ENCODE data around the gene ADPGK.

ADPGK gene

DNA sequence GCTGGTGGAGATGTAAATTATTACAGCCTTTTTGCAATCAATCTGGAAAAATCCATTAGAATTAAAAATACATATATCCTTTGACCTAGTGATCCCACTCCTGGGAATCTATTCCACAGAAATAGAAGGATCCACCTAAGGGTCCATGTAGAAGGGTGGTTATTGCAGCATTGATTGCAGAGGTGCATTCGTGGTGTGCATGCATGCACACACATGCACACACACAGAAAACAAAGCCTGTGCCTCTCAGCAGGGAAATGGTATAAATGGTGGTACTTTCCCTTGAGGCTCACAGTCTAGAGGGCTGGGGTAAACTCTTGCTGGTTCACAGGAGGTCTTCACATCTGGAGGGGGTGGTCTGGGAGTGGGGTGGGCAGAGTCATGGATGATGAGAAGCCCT, 19.4 kb upstream of the ADPGK start:
- Histone ChIP-seq H3K9me3 (ENCODE audit: control insufficient read depth in 2 of 2, low read length in 2 of 2) (no peaks in the 10 kb centered on the region), H3K9ac (ENCODE audit: low read length in 2 of 2) (no peak overlapping the region), H3K36me3 (ENCODE audit: control insufficient read depth in 2 of 2, insufficient read depth in 2 of 2, low read length in 2 of 2) (no peaks in the 10 kb centered on the region), H3K4me1 (ENCODE audit: control insufficient read depth, insufficient read depth, low read length) (no peaks in the 10 kb centered on the region), H3K27me3 (ENCODE audit: control insufficient read depth in 1 of 2, insufficient read depth in 2 of 2, low read length in 2 of 2) (peaks cover 0 to 4% of the 10 kb centered on the region in 2 donors), H3K4me3 (ENCODE audit: low read length in 2 of 2) (no peak overlapping the region), H3K27ac (ENCODE audit: low read length) (no peak overlapping the region)

DNA sequence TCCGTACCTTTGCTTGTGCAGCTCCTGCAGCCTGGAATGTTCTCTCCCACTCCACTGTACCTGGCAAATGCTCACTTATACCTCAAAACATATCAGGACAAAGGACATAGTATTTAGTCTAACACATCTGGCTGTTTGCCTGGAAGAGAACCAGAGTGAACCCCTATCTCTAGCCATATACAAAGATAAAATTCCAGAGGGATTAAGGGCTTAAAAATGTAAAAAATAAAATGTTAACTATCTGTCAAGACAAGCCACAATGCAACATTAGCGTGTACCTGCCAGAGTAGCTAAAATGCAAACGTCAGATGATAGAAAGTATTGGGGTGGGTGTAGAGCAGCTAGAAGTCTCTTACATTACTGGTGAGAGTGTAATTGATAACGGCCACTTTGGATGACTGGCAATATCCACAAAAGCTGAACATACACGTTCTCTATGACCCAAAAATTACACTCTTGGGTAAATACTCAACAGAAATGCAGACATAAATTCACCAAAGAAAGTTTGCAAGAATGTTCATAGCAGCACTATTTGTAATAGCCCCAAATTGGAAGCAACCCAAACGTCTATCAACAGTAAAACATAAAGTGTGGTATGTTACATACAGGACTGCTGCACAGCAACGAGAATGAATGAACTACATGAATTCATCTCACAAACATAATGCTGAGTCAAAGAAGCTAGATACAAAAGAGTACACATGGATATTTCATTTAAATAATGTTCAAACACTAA, 18.2 kb upstream of the ADPGK start:
- Histone ChIP-seq H3K9ac (ENCODE audit: low read length in 2 of 2) (no peak overlapping the region), H3K4me3 (ENCODE audit: low read length in 2 of 2) (no peak overlapping the region), H3K4me1 (ENCODE audit: control insufficient read depth, insufficient read depth, low read length) (peaks cover 5% of the 10 kb centered on the region), H3K9me3 (ENCODE audit: control insufficient read depth in 2 of 2, low read length in 2 of 2) (no peaks in the 10 kb centered on the region), H3K36me3 (ENCODE audit: control insufficient read depth in 2 of 2, insufficient read depth in 2 of 2, low read length in 2 of 2) (no peaks in the 10 kb centered on the region), H3K27me3 (ENCODE audit: control insufficient read depth in 1 of 2, insufficient read depth in 2 of 2, low read length in 2 of 2) (peaks cover 0 to 4% of the 10 kb centered on the region in 2 donors), H3K27ac (ENCODE audit: low read length) (no peak overlapping the region)

DNA sequence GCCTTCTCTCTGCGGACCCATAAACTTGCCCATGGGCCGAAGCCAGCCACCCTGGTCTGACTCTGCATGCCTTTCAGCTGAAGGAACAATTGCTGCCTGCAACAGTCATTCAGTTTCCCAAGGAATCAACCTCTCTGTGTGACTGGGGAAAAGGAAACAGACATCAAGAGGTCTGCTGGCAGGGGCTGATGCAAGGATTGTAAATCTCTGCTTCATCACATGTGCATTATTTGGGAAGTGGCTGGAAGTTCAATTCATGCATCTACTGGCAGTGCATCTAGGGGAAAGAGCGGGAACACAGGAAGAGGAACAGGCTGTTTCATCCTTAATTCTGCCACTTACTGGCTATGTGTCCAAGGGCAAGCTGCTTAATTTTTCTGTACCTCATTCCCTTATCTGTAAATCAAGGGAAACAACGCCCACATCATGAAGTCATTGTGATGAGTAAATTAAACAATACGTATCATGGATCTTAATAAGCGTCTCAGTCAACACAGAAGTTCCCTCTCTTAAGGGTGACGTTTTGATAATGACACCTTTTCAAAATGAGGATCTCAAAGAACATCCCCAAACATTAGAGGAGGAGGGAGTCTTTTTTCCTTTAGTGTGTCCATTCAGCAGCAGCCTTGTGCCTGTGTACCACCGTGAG, 17.4 kb upstream of the ADPGK start:
- Histone ChIP-seq H3K9me3 (ENCODE audit: control insufficient read depth in 2 of 2, low read length in 2 of 2) (no peaks in the 10 kb centered on the region), H3K27me3 (ENCODE audit: control insufficient read depth in 1 of 2, insufficient read depth in 2 of 2, low read length in 2 of 2) (peaks cover 0 to 7% of the 10 kb centered on the region in 2 donors), H3K9ac (ENCODE audit: low read length in 2 of 2) (no peak overlapping the region), H3K27ac (ENCODE audit: low read length) (no peak overlapping the region), H3K36me3 (ENCODE audit: control insufficient read depth in 2 of 2, insufficient read depth in 2 of 2, low read length in 2 of 2) (no peaks in the 10 kb centered on the region), H3K4me3 (ENCODE audit: low read length in 2 of 2) (no peak overlapping the region), H3K4me1 (ENCODE audit: control insufficient read depth, insufficient read depth, low read length) (peaks cover 9% of the 10 kb centered on the region)

DNA sequence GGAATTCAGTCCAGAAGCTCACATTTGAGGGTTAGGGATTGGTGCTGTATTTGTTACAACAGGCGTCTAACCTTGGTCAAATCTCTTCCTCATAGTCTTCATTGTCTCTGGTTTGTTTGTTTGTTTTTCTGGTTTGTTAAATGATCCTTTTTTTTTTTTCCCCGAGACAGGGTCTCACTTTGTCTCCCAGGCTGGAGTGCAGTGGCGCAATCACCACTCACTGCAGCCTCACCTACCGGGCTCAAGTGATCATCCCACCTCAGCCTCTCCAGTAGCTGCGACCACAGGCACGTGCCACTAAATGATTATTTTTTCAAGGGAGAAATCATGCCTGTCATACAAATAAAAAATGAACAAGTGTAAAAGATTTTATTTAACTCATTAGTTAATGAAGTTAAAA, 14.3 kb upstream of the ADPGK start:
- Histone ChIP-seq H3K27me3 (ENCODE audit: control insufficient read depth in 1 of 2, insufficient read depth in 2 of 2, low read length in 2 of 2) (peaks cover 0 to 5% of the 10 kb centered on the region in 2 donors), H3K9ac (ENCODE audit: low read length in 2 of 2) (no peak overlapping the region), H3K27ac (ENCODE audit: low read length) (no peak overlapping the region), H3K4me1 (ENCODE audit: control insufficient read depth, insufficient read depth, low read length) (peaks cover 9% of the 10 kb centered on the region), H3K36me3 (ENCODE audit: control insufficient read depth in 2 of 2, insufficient read depth in 2 of 2, low read length in 2 of 2) (no peaks in the 10 kb centered on the region), H3K4me3 (ENCODE audit: low read length in 2 of 2) (no peak overlapping the region), H3K9me3 (ENCODE audit: control insufficient read depth in 2 of 2, low read length in 2 of 2) (no peaks in the 10 kb centered on the region)

DNA sequence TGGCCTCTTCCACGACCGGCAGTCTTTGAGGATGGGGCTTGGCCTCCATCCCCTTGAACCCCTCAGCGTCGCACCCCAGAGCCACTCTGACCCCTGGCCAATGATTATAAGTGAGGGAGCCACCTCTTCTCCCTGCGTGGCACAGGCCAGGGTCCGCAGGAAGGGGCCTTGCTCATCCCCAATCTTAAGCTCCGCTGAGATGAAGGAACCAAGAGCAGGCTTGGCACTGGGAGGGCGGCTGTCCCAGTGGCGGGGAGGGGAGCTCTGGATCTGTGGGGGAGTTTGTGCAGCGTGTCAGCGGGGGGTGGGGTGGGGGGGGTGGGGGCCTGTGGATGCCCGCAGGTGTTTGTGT, 13.8 kb upstream of the ADPGK start:
- Histone ChIP-seq H3K27me3 (ENCODE audit: control insufficient read depth in 1 of 2, insufficient read depth in 2 of 2, low read length in 2 of 2) (peaks cover 0 to 5% of the 10 kb centered on the region in 2 donors), H3K4me3 (ENCODE audit: low read length in 2 of 2) (peak overlapping the region; percentile 75 to 77), H3K4me1 (ENCODE audit: control insufficient read depth, insufficient read depth, low read length) (peaks cover 9% of the 10 kb centered on the region), H3K9me3 (ENCODE audit: control insufficient read depth in 2 of 2, low read length in 2 of 2) (no peaks in the 10 kb centered on the region), H3K27ac (ENCODE audit: low read length) (no peak overlapping the region), H3K36me3 (ENCODE audit: control insufficient read depth in 2 of 2, insufficient read depth in 2 of 2, low read length in 2 of 2) (no peaks in the 10 kb centered on the region), H3K9ac (ENCODE audit: low read length in 2 of 2) (peak overlapping the region; percentile 29 to 35)

DNA sequence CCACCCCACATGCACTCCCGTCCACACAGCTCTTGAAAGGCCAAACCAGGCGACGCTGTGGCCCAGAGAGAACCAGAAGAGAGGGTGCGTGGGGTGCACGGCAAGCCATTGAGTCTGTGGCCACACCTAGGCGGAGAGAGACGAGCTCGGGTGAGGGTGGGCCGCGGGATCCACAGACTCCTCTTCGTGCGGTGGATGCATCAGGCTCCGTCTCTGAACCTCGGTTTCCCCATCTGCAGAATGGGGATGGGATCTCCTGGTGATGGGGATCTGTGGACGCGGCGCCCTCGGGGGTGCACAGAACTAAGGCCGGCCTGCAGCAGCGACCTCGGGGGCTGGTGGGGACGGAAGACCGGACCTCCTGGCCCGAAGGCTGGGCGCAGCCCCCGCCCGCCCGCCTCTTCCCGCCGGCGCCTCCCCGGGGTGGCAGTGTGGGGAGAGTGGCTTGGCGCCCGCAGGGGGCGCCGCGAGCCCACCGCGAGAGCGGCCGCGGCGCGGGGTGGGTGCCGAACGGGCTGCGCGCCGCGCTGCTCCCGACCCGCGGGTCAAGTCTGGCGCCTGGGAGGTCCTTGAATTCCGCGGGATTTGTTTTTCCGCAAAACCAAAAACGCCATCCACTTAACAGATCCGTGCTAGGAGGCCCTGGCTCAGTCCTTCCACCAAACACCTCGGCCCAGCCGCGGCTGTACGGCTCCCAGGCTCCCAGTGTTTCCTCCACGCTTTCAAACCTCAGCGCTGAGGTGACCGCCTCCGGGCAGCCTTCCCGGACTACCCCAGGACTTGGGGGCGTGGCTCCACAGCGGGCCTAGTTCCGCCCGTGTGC, 13.2 kb upstream of the ADPGK start:
- H3K27me3 ChIP-seq (ENCODE audit: control insufficient read depth in 1 of 2, insufficient read depth in 2 of 2, low read length in 2 of 2), result peaks cover 0 to 3% of the 10 kb centered on the region in 2 donors
- H3K9ac ChIP-seq (ENCODE audit: low read length in 2 of 2), result peak overlapping the region; percentile 29 to 35
- H3K9me3 ChIP-seq (ENCODE audit: control insufficient read depth in 2 of 2, low read length in 2 of 2), result no peaks in the 10 kb centered on the region
- peak overlapping the region; percentile 75 to 77 for H3K4me3 ChIP-seq (ENCODE audit: low read length in 2 of 2)
- H3K4me1 ChIP-seq (ENCODE audit: control insufficient read depth, insufficient read depth, low read length), result peaks cover 9% of the 10 kb centered on the region
- no peak overlapping the region for H3K27ac ChIP-seq (ENCODE audit: low read length)
- no peaks in the 10 kb centered on the region for H3K36me3 ChIP-seq (ENCODE audit: control insufficient read depth in 2 of 2, insufficient read depth in 2 of 2, low read length in 2 of 2)

DNA sequence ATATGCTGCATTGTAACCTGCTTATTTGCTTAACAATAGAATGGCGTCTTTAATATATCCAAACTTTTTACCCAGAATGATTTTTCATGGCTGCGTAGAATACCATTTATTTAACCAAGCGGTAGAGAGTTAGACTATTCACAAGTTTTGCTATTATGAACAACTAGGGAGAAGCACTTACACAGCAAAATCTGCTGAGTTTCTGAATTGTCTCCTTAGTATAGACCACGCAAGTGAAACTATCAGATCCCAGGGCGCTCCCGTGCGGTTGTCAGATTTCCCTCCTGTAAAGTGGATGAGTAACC, 12.6 kb upstream of the ADPGK start:
- H3K36me3 ChIP-seq (ENCODE audit: control insufficient read depth in 2 of 2, insufficient read depth in 2 of 2, low read length in 2 of 2), result no peaks in the 10 kb centered on the region
- H3K9me3 ChIP-seq (ENCODE audit: control insufficient read depth in 2 of 2, low read length in 2 of 2), result no peaks in the 10 kb centered on the region
- peaks cover 0 to 3% of the 10 kb centered on the region in 2 donors for H3K27me3 ChIP-seq (ENCODE audit: control insufficient read depth in 1 of 2, insufficient read depth in 2 of 2, low read length in 2 of 2)
- peak overlapping the region; percentile 36 to 77 for H3K4me3 ChIP-seq (ENCODE audit: low read length in 2 of 2)
- peaks cover 9% of the 10 kb centered on the region for H3K4me1 ChIP-seq (ENCODE audit: control insufficient read depth, insufficient read depth, low read length)
- H3K27ac ChIP-seq (ENCODE audit: low read length), result no peak overlapping the region
- H3K9ac ChIP-seq (ENCODE audit: low read length in 2 of 2), result no peak overlapping the region

DNA sequence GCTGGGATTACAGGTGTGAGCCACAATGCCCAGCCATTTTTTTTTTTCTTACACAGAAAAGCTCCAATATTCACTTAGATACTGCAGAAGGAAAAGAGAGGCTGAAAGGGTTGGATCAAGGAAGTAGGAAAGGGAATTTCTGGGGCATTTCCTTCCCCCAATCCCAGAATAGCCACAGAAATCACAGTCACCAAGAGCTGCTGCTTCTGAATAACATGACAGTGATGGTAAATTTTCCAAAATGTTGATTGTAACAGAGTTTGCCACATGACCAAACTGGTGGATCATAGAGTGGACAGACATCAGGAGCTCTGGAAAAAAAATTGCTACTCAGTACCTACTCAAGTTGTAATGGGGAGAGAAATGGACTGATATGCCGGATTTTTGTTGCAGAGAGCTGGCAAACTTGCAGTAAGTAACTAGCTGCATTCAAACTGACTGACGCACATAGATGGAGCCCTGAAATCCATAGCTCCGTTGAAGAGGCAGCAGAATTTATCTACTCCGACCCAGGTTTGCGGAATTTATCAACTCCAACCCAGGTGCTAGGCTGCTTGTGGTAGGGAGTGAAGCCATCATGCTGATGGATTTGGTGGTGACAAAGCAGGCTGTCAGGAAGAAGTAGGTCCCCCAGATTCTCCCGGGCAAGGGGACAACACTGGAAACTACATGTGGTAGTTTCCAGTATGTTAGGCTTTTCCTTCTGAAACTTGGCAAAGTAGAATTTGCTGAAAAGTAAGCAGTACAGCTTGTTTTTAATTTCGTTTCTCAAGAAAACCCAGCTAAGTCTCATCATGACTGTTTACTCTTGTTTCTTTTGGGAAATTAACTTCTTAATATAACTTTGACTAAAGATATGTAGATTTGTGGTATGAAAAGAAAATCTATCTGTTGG, 10.5 kb upstream of the ADPGK start:
- no peaks in the 10 kb centered on the region for H3K9me3 ChIP-seq (ENCODE audit: control insufficient read depth in 2 of 2, low read length in 2 of 2)
- peaks cover 9% of the 10 kb centered on the region for H3K4me1 ChIP-seq (ENCODE audit: control insufficient read depth, insufficient read depth, low read length)
- peaks cover 0 to 3% of the 10 kb centered on the region in 2 donors for H3K27me3 ChIP-seq (ENCODE audit: control insufficient read depth in 1 of 2, insufficient read depth in 2 of 2, low read length in 2 of 2)
- H3K27ac ChIP-seq (ENCODE audit: low read length), result no peak overlapping the region
- H3K36me3 ChIP-seq (ENCODE audit: control insufficient read depth in 2 of 2, insufficient read depth in 2 of 2, low read length in 2 of 2), result no peaks in the 10 kb centered on the region
- no peak overlapping the region for H3K4me3 ChIP-seq (ENCODE audit: low read length in 2 of 2)
- H3K9ac ChIP-seq (ENCODE audit: low read length in 2 of 2), result no peak overlapping the region

DNA sequence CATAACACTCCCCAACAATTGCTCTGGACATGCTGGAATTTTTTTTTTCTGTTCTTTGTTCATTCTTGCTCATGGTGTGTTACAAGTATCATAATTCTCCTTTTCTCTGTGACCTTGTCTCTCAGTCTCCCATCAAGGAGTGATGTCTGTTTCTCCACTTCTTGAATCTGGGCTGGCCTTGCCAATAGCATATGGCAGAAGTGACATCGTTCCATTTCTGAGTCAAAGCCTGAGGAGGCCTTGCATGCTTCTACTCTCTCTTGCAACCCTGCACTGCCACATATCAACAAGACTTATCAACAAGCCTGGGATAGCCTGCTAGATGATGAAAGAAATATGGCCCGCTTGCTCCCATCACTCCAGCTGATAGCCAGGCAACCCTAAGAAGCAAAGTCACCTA, 8.9 kb upstream of the ADPGK start:
- peaks cover 0 to 3% of the 10 kb centered on the region in 2 donors for H3K27me3 ChIP-seq (ENCODE audit: control insufficient read depth in 1 of 2, insufficient read depth in 2 of 2, low read length in 2 of 2)
- H3K9me3 ChIP-seq (ENCODE audit: control insufficient read depth in 2 of 2, low read length in 2 of 2), result no peaks in the 10 kb centered on the region
- H3K9ac ChIP-seq (ENCODE audit: low read length in 2 of 2), result no peak overlapping the region
- H3K4me3 ChIP-seq (ENCODE audit: low read length in 2 of 2), result no peak overlapping the region
- H3K27ac ChIP-seq (ENCODE audit: low read length), result no peak overlapping the region
- peaks cover 9% of the 10 kb centered on the region for H3K4me1 ChIP-seq (ENCODE audit: control insufficient read depth, insufficient read depth, low read length)
- no peaks in the 10 kb centered on the region for H3K36me3 ChIP-seq (ENCODE audit: control insufficient read depth in 2 of 2, insufficient read depth in 2 of 2, low read length in 2 of 2)

DNA sequence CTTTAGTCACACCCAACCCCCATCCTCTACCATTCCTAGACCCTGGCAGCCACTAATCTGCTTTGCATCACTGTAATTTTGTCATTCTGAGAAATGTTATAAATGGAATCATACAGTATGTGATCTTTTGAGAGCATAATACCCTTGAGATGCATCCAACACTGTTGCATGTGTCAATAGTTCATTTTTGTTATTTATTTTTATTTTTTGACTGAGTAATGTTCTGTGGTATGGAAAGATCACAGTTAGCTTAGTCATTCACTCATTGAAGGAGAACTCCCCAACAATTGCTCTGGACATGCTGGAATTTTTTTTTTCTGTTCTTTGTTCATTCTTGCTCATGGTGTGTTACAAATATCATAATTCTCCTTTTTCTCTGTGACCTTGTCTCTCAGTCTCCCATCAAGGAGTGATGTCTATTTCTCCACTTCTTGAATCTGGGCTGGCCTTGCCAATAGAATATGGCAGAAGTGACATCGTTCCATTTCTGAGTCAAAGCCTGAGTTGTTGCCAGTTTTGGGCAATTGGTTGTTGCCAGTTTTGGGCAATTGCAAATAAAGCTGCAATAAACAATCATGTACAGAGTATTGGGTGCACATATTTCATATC, 6.8 kb upstream of the ADPGK start:
- Histone ChIP-seq H3K4me3 (ENCODE audit: low read length in 2 of 2) (no peak overlapping the region), H3K9me3 (ENCODE audit: control insufficient read depth in 2 of 2, low read length in 2 of 2) (no peaks in the 10 kb centered on the region), H3K9ac (ENCODE audit: low read length in 2 of 2) (no peak overlapping the region), H3K36me3 (ENCODE audit: control insufficient read depth in 2 of 2, insufficient read depth in 2 of 2, low read length in 2 of 2) (no peaks in the 10 kb centered on the region), H3K4me1 (ENCODE audit: control insufficient read depth, insufficient read depth, low read length) (no peaks in the 10 kb centered on the region), H3K27me3 (ENCODE audit: control insufficient read depth in 1 of 2, insufficient read depth in 2 of 2, low read length in 2 of 2) (no peaks in the 10 kb centered on the region), H3K27ac (ENCODE audit: low read length) (no peak overlapping the region)

Measured in stomach smooth muscle (tissue), 2 donors.